Measurements from ENCODE around the gene KPNB1.

DNA sequence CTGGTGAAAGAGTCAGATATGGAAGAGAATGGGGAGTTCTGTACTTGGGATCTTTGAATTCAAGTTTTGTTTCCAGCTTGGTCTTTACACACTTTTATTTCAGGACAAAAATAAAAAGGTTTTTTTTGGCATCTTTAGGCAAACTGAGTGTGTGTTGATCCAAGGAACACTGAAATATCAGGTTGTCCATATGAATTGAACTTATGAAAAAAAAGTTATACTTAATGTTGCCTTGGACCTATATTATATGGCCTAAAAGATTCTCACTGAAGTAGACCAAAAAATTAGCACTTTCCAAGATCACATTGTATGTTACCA, 14.9 kb downstream of the KPNB1 start:
- TF ChIP-seq SP1 (IDR thresholded peaks at IDR 0.05): no peak
- no peak for TF ChIP-seq L3MBTL2 (conservative IDR thresholded peaks at IDR 0.05)
- no peak for TF ChIP-seq BHLHE40 (IDR thresholded peaks at IDR 0.05; ENCODE audit: borderline replicate concordance)
- no peak for TF ChIP-seq FOXK2 (IDR thresholded peaks at IDR 0.05)
- TF ChIP-seq SUZ12 (IDR thresholded peaks at IDR 0.05): no peak
- TF ChIP-seq ZNF384 (IDR thresholded peaks at IDR 0.05): no peak
- no peak for TF ChIP-seq FOXA1 (IDR thresholded peaks at IDR 0.05)
- TF ChIP-seq, protein P1, sequence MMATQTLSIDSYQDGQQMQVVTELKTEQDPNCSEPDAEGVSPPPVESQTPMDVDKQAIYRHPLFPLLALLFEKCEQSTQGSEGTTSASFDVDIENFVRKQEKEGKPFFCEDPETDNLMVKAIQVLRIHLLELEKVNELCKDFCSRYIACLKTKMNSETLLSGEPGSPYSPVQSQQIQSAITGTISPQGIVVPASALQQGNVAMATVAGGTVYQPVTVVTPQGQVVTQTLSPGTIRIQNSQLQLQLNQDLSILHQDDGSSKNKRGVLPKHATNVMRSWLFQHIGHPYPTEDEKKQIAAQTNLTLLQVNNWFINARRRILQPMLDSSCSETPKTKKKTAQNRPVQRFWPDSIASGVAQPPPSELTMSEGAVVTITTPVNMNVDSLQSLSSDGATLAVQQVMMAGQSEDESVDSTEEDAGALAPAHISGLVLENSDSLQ (IDR thresholded peaks at IDR 0.05): no peak
- no peak for TF ChIP-seq ARNT (IDR thresholded peaks at IDR 0.05)
- TF ChIP-seq LEF1 (IDR thresholded peaks at IDR 0.05; ENCODE audit: borderline replicate concordance): no peak
- TF ChIP-seq ELF4 (IDR thresholded peaks at IDR 0.05): no peak
- TF ChIP-seq HDGF (IDR thresholded peaks at IDR 0.05; ENCODE audit: borderline replicate concordance): no peak
- TF ChIP-seq TARDBP (IDR thresholded peaks at IDR 0.05): no peak
